Subcutaneous adipose tissue (tissue), 4 donors: ENCODE results near the gene EGF. TPM values are rescaled to one million over a fixed set of nuclear protein-coding genes. Genes with fewer than 3 reads are reported as not detected.

Source experiments
- total RNA-seq, 4 donors: library from RNA; depleted of rRNA; stranded (reverse); fragments of >200 nt; gene quantifications; one replicate each; pipeline ENCODE4 v1.1.0, GENCODE V29; 2016
- TF ChIP-seq, protein P1 (sequence below): fragments of 450-650 bp; IDR thresholded peaks from one replicate; pipeline ENCODE4 v1.5.1; 2016; ENCODE audit warnings: low read depth, mild to moderate bottlenecking, control low read depth, antibody characterized with exemption, moderate library complexity

The EGF gene
- total RNA-seq, 4 donors from 2014 or later, result not detected

GRCh38 chr4:109977854-109978501 lies 65.3 kb downstream of the EGF start:
- TF ChIP-seq, protein P1, sequence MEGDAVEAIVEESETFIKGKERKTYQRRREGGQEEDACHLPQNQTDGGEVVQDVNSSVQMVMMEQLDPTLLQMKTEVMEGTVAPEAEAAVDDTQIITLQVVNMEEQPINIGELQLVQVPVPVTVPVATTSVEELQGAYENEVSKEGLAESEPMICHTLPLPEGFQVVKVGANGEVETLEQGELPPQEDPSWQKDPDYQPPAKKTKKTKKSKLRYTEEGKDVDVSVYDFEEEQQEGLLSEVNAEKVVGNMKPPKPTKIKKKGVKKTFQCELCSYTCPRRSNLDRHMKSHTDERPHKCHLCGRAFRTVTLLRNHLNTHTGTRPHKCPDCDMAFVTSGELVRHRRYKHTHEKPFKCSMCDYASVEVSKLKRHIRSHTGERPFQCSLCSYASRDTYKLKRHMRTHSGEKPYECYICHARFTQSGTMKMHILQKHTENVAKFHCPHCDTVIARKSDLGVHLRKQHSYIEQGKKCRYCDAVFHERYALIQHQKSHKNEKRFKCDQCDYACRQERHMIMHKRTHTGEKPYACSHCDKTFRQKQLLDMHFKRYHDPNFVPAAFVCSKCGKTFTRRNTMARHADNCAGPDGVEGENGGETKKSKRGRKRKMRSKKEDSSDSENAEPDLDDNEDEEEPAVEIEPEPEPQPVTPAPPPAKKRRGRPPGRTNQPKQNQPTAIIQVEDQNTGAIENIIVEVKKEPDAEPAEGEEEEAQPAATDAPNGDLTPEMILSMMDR, result no peak

GRCh38 chr4:109978704-109979454 lies 66.2 kb downstream of the EGF start:
- TF ChIP-seq, protein P1, result no peak

DNA sequence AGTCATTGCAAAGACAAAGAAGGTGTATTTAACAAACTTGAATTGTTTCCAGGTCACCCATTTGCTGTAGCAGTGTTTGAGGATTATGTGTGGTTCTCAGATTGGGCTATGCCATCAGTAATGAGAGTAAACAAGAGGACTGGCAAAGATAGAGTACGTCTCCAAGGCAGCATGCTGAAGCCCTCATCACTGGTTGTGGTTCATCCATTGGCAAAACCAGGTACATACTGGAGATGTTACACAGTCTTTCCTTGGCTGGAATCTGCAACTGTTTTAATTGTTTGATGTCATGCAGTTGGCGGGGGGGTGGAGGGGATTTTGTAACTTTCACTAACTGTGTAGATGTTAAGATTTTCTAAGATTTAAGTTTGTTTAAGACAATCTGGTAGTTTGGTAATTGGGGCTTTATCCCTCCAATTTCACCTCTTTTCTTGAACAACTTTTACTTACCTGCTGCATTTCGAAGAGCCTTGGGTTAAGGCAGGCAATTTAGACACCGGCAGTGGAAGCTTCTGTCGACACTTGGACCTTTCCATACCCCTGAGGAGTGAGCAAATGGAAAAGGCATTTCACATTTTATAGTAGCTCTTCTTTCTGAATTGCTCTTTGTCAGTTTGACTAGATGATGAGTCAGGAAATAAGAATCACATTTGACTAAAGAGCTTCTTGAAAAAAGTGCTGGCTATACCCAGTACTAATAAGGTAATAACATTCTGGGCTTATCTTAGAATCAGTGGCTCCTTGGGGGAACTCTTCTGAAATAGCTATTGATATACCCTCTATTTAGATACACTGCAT lies 67.4 kb downstream of the EGF start:
- TF ChIP-seq, protein P1, result no peak

GRCh38 chr4:109981936-109982335 lies 69.3 kb downstream of the EGF start:
- TF ChIP-seq, protein P1, result no peak

DNA sequence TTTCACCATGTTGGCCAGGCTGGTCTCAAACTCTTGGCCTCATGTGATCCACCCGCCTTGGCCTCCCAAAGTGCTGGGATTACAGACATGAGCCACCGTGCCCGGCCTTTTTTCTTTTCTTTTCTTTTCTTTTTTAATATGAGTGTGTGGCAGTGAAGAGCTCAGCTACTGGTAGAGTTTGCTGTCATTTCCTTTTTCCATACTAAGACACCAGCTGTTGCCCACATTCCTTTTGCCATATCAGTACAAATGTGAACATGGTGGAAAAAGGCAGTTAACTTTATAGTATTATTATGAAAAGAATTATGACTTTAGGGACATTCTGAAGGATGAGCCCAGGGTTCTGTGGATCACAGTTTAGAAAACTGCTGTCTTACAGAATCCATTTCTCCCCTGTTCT lies 69.8 kb downstream of the EGF start:
- TF ChIP-seq, protein P1, result no peak

- TF ChIP-seq, protein P1, result no peak
Measured at GRCh38 chr4:109985993-109986974, 73.6 kb downstream of the EGF start.
